Neutrophil (primary cell): ENCODE measurements around the gene MICAL3.

Source experiments
- H3K27ac ChIP-seq: fragments of 200-600 bp; sonication (generic); 2 replicates; pipeline ENCODE4 v1.5.1; 2016; ENCODE audit warnings: mild to moderate bottlenecking, moderate library complexity
- H3K27me3 ChIP-seq: fragments of 200-600 bp; sonication (generic); 2 replicates; pipeline ENCODE4 v1.6.0; 2016; ENCODE audit warnings: mild to moderate bottlenecking
- H3K36me3 ChIP-seq: fragments of 200-600 bp; sonication (generic); 2 replicates; pipeline ENCODE4 v1.5.1; 2017
- H3K4me1 ChIP-seq, 2 experiments: fragments of 200-600 bp in 1 of 2; sonication (generic) in 1 of 2; 1 replicate in 1 of 2; 2 replicates in 1 of 2; pipeline versions ENCODE4 v1.5.1 to v1.6.1; 2013 to 2016; ENCODE audit warnings: low read depth in 1 of 2, low read length in 1 of 2, mild to moderate bottlenecking in 1 of 2, moderate library complexity in 1 of 2; ENCODE audit not compliant: control insufficient read depth in 1 of 2, insufficient read depth in 1 of 2
- H3K4me3 ChIP-seq, 2 experiments: fragments of 200-600 bp in 1 of 2; sonication (generic) in 1 of 2; 1 replicate in 1 of 2; 2 replicates in 1 of 2; pipeline ENCODE4 v1.5.1; 2013 to 2016; ENCODE audit warnings: low read depth in 1 of 2, low read length in 1 of 2, mild to moderate bottlenecking in 1 of 2, moderate library complexity in 1 of 2
- H3K9me3 ChIP-seq: fragments of 200-600 bp; sonication (generic); 2 replicates; pipeline ENCODE4 v1.5.1; 2016
- TF ChIP-seq, protein P1 (sequence below): fragments of 200-600 bp; sonication (generic); IDR thresholded peaks from 2 replicates; pipeline ENCODE4 v1.5.1; 2016; ENCODE audit warnings: antibody characterized with exemption

Gene MICAL3

DNA sequence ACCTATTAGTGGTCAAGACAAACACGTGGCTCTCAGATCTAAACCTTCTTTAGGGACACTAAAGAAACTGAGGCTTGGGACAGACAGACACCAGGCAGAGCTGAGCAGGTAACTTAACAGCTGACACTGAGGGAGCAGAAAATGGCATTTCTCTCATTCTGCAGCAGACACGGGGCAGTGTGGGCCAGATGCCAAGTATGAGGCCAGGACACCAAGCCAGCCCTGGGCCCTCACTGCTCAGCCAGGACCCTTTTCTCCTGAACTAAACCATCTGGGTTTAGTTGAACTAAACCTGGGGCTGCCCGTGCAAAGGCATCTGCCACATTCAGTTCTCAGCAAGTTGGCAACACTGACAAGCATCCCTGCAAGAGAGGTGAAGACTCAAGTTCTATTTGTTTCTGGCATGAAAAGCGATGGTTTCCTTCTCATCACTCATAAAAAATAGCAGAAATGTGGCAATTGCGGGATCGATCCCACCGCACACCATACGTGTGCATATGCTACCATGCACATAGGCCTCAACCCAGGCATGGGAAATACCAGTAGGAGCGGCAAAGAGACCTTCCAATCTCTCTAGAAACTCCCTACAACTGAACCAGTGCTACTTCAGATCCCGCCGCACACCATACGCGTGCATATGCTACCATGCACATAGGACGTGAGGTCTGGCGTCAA, 150.0 kb downstream of the MICAL3 start:
- H3K36me3 ChIP-seq: no peaks in the 10 kb centered on the region

DNA sequence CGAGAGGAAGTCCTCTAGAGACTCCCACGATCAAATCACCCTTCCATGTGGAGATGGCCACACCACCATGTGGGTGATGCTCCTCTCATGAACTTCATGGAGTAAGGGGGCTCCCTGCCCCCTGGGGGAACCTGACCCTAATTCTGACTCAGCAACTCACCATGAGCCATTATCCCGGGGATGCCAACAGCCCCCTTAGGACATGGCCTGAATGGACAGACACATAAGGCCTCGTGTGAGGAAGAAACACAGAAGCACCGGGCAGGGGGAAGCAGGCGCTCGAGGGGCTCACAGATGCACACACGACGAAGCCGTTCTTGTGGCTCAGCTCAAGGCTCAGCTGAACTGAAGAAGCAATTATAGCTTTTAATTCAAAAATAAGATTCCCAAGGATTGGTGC, 150.6 kb downstream of the MICAL3 start:
- Histone ChIP-seq H3K27ac (no peak overlapping the region), H3K36me3 (no peaks in the 10 kb centered on the region), H3K4me1 (no peaks in the 10 kb centered on the region), H3K27me3 (no peaks in the 10 kb centered on the region), H3K4me3 (no peak overlapping the region), H3K9me3 (no peaks in the 10 kb centered on the region)
- TF ChIP-seq, protein P1, sequence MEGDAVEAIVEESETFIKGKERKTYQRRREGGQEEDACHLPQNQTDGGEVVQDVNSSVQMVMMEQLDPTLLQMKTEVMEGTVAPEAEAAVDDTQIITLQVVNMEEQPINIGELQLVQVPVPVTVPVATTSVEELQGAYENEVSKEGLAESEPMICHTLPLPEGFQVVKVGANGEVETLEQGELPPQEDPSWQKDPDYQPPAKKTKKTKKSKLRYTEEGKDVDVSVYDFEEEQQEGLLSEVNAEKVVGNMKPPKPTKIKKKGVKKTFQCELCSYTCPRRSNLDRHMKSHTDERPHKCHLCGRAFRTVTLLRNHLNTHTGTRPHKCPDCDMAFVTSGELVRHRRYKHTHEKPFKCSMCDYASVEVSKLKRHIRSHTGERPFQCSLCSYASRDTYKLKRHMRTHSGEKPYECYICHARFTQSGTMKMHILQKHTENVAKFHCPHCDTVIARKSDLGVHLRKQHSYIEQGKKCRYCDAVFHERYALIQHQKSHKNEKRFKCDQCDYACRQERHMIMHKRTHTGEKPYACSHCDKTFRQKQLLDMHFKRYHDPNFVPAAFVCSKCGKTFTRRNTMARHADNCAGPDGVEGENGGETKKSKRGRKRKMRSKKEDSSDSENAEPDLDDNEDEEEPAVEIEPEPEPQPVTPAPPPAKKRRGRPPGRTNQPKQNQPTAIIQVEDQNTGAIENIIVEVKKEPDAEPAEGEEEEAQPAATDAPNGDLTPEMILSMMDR: no peak

More for the DNA sequence above, 150.0 kb downstream of the MICAL3 start:
- Histone ChIP-seq H3K9me3 (no peaks in the 10 kb centered on the region), H3K4me3 (no peak overlapping the region), H3K27ac (no peak overlapping the region), H3K27me3 (no peaks in the 10 kb centered on the region), H3K4me1 (no peaks in the 10 kb centered on the region)
- TF ChIP-seq, protein P1: no peak

DNA sequence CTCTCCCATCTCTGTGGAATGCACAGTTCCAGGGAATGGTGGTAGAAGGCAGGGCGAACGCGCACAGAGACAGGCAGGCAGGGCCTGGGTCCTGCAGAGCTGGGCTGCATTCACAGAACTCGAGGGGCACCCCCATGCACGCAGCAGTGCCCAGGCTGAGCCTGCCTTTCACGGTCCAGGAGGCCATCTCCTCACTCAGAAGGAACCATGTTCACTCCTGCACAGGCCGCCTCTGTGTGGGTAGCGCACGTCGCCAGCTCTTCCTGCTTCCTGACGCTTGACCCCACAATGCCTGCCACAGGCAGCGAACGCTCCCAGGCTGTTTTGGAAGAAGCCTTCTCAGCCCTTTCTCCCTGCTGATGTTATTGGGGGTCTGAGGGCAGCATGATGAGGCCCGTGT, 151.2 kb downstream of the MICAL3 start:
- Histone ChIP-seq H3K36me3 (no peaks in the 10 kb centered on the region), H3K9me3 (no peaks in the 10 kb centered on the region), H3K4me1 (no peaks in the 10 kb centered on the region), H3K4me3 (no peak overlapping the region), H3K27me3 (no peaks in the 10 kb centered on the region), H3K27ac (no peak overlapping the region)
- TF ChIP-seq, protein P1: no peak

DNA sequence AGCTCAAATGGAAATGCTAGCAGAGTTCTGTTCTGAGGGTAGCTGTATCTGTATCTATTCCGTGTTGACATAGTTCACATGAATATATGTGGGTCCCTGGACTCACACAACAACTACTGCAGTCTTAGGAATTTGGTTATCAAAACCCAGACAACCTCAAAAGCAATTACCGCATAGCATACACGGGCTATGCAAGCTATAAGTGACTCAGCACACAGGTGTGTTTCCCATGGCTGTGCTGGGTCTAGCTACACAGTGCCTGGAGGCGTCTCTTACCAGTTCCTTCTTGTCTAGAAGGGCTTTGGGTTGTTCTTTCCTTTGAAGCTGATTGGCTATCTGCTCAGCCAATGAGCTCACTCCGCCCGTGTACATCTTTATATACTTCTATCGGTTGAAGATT, 151.9 kb downstream of the MICAL3 start:
- TF ChIP-seq, protein P1: no peak
- H3K27ac ChIP-seq: no peak overlapping the region
- H3K4me1 ChIP-seq: no peaks in the 10 kb centered on the region
- no peaks in the 10 kb centered on the region for H3K9me3 ChIP-seq
- H3K4me3 ChIP-seq: no peak overlapping the region
- H3K36me3 ChIP-seq: no peaks in the 10 kb centered on the region
- no peaks in the 10 kb centered on the region for H3K27me3 ChIP-seq

DNA sequence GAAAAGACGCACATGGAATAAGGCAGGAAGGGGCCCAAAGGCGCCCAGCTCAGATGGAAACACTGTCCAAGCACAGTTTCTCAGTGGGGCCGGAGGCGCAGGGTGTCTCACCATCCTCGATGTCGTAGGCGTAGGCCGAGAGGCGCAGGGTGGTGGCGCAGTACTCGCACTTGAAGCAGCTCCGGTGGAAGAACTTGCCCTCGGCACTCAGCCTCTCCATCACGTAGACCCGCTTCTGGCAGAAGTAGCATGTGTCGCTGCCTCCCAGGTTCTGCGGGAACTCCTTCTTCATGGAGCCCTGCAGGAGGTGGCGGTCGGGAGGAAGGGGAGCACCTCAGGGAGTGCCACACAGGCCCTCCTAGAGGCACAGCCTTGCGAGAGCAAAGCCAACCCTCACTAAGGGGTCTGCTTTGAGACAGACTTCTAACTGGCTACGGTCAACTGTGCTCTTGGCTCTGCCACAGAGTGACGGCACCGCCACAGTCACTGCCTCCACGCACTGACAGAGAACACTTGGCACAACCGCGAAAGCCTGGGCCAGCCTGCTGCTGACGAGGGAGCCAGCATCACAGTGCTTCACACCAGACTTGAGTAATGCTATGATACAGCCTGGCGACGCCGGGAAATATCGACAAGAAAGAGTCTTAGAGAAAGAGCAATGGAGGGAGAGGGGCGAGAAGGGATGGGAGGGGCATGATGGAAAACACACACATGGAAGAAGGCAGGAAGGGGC, 152.5 kb downstream of the MICAL3 start:
- Histone ChIP-seq H3K27me3 (no peaks in the 10 kb centered on the region), H3K4me3 (no peak overlapping the region), H3K4me1 (no peaks in the 10 kb centered on the region), H3K27ac (no peak overlapping the region), H3K9me3 (no peaks in the 10 kb centered on the region), H3K36me3 (no peaks in the 10 kb centered on the region)
- TF ChIP-seq, protein P1: no peak
